HG02610 (cell line): ENCODE data around the gene NUCKS1.
A peak's percentile ranks its signal among the peaks of the same experiment; 100 is the strongest.
"Not testable (repeated sequence)": the region's sequence is repeated elsewhere in the genome, so short reads cannot be mapped to it uniquely, and the experiment has no call there.

Experiments
- ATAC-seq: cut with Tn5 transposase; IDR thresholded peaks from one replicate; pipeline ENCODE4 v1.9.1; 2021; ENCODE audit warnings: mild to moderate bottlenecking, moderate library complexity; ENCODE audit not compliant: unreplicated experiment

The NUCKS1 gene

GRCh38 chr1:205733438-205734175 lies 16.4 kb downstream of the NUCKS1 start:
- ATAC-seq, result no peak

- ATAC-seq, result no peak
These were observed 19.9 kb downstream of the NUCKS1 start for GRCh38 chr1:205729945-205730610.

GRCh38 chr1:205726619-205727125 lies 23.3 kb downstream of the NUCKS1 start:
- no peak for ATAC-seq

GRCh38 chr1:205725514-205725913 lies 24.5 kb downstream of the NUCKS1 start:
- ATAC-seq, result no peak

- not testable (repeated sequence) for ATAC-seq
These were observed 29.2 kb downstream of the NUCKS1 start for GRCh38 chr1:205720740-205721139.

GRCh38 chr1:205719762-205720161 lies 30.2 kb downstream of the NUCKS1 start:
- ATAC-seq, result no peak

- ATAC-seq, result no peak
These were observed 31.0 kb downstream of the NUCKS1 start for GRCh38 chr1:205719015-205719414.

GRCh38 chr1:205716371-205717132 lies 33.4 kb downstream of the NUCKS1 start:
- ATAC-seq, result no peak

GRCh38 chr1:205715628-205716027 lies 34.4 kb downstream of the NUCKS1 start:
- no peak for ATAC-seq

GRCh38 chr1:205714906-205715246 lies 35.1 kb downstream of the NUCKS1 start:
- no peak for ATAC-seq

- no peak for ATAC-seq
These were observed 35.6 kb downstream of the NUCKS1 start for GRCh38 chr1:205714190-205714905.

GRCh38 chr1:205711105-205712048 lies 38.6 kb downstream of the NUCKS1 start:
- peak; percentile 53 for ATAC-seq

- ATAC-seq, result no peak
These were observed 39.5 kb downstream of the NUCKS1 start for GRCh38 chr1:205710201-205711062.

- no peak for ATAC-seq
These were observed 40.3 kb downstream of the NUCKS1 start for GRCh38 chr1:205709640-205710039.

- ATAC-seq, result no peak
These were observed 41.0 kb downstream of the NUCKS1 start for GRCh38 chr1:205709059-205709398.

GRCh38 chr1:205706601-205707502 lies 43.1 kb downstream of the NUCKS1 start:
- ATAC-seq, result no peak

- no peak for ATAC-seq
These were observed 45.1 kb downstream of the NUCKS1 start for GRCh38 chr1:205704903-205705302.

GRCh38 chr1:205703072-205703471 lies 46.9 kb downstream of the NUCKS1 start:
- no peak for ATAC-seq
